Measurements from ENCODE around the gene FZD4.

DNA sequence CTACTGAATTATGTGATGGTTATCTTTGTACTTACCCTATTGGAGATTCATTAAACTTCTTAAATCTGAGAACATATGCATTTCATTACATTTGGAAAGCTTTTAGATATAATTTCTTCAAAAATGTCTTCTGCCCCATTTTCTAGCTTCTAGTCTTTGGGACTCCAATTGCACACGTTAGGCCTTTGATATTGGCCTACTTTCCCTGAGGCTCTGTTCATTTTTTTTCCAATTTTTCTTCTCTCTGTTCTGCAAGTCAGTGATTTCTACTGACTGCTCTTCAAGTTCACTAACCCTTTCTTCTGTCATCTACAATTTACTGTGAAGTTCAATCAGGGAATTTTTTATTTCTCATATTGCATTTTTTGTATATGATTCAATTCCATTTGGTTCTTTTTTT is 43.0 kb downstream of the FZD4 start:
- TF ChIP-seq CTCF (IDR thresholded peaks at IDR 0.05; ENCODE audit: low read length): no peak
- TF ChIP-seq EZH2 (optimal IDR thresholded peaks at IDR 0.05; ENCODE audit: low read depth, low read length): no peak
- TF ChIP-seq EZH2phosphoT487 (IDR thresholded peaks at IDR 0.05; ENCODE audit: low read length): no peak

All from MM.1S (cell line).